GM18517 (cell line): ENCODE results near the gene SPRR1A.

ENCODE experiments used
- ATAC-seq: cut with Tn5 transposase; IDR thresholded peaks from one replicate; pipeline ENCODE4 v1.9.1; 2021; ENCODE audit warnings: mild to moderate bottlenecking, moderate library complexity; ENCODE audit not compliant: unreplicated experiment

Gene SPRR1A

GRCh38 chr1:152983743-152984142 lies at the start of gene SPRR1A:
TSS of gene SPRR1A (plus strand) at chr1:152984081. CDS start at chr1:152985231, 1,150 bp downstream.
- ATAC-seq = no peak

GRCh38 chr1:152940614-152941013 lies 43.3 kb upstream of the SPRR1A start:
- no peak for ATAC-seq

GRCh38 chr1:152941037-152941711 lies 42.7 kb upstream of the SPRR1A start:
- ATAC-seq = no peak

- ATAC-seq = no peak
These were observed 41.7 kb upstream of the SPRR1A start for GRCh38 chr1:152942161-152942560.

- no peak for ATAC-seq
These were observed 37.6 kb upstream of the SPRR1A start for GRCh38 chr1:152946248-152946647.

GRCh38 chr1:152946651-152947256 lies 37.1 kb upstream of the SPRR1A start, which contains the start of gene SPRR5:
TSS of gene SPRR5 (plus strand) at chr1:152947206. CDS start at chr1:152948555, 1,349 bp downstream.
- no peak for ATAC-seq

- no peak for ATAC-seq
These were observed 32.2 kb upstream of the SPRR1A start for GRCh38 chr1:152951711-152952110.

GRCh38 chr1:152953761-152954160 lies 30.1 kb upstream of the SPRR1A start:
- ATAC-seq = no peak

GRCh38 chr1:152954436-152954835 lies 29.4 kb upstream of the SPRR1A start:
- ATAC-seq = no peak

- no peak for ATAC-seq
These were observed 26.3 kb upstream of the SPRR1A start for GRCh38 chr1:152957561-152957960.

GRCh38 chr1:152959273-152959672 lies 24.6 kb upstream of the SPRR1A start:
- no peak for ATAC-seq

GRCh38 chr1:152959801-152960451 lies 24.0 kb upstream of the SPRR1A start:
- no peak for ATAC-seq

GRCh38 chr1:152960452-152961044 lies 23.3 kb upstream of the SPRR1A start:
- no peak for ATAC-seq

GRCh38 chr1:152961226-152961891 lies 22.5 kb upstream of the SPRR1A start:
- ATAC-seq = no peak

- ATAC-seq = no peak
These were observed 20.9 kb upstream of the SPRR1A start for GRCh38 chr1:152962876-152963415.

GRCh38 chr1:152964536-152964935 lies 19.3 kb upstream of the SPRR1A start:
- ATAC-seq = no peak

GRCh38 chr1:152965853-152966252 lies 18.0 kb upstream of the SPRR1A start:
- no peak for ATAC-seq

- ATAC-seq = no peak
These were observed 16.7 kb upstream of the SPRR1A start for GRCh38 chr1:152967201-152967600.

GRCh38 chr1:152968248-152968647 lies 15.6 kb upstream of the SPRR1A start:
- peak; percentile 96 for ATAC-seq

- no peak for ATAC-seq
These were observed 14.8 kb upstream of the SPRR1A start for GRCh38 chr1:152969036-152969435.

GRCh38 chr1:152970495-152970894 lies 13.4 kb upstream of the SPRR1A start, which contains the start of gene SPRR4:
TSS of gene SPRR4 (plus strand) at chr1:152970648. CDS start at chr1:152971891, 1,243 bp downstream.
- ATAC-seq = no peak
